Mammary epithelial cell (primary cell): ENCODE results near the gene CUX1.
"Not testable (repeated sequence)": the region's sequence is repeated elsewhere in the genome, so short reads cannot be mapped to it uniquely, and the experiment has no call there.

Experiments used
- CTCF ChIP-seq, 2 donors: IDR thresholded peaks in 1 of 2; conservative IDR thresholded peaks in 1 of 2; 2 replicates each; pipeline ENCODE4 v1.5.1; 2011 to 2012; ENCODE audit warnings: inconsistent platforms in 2 of 2, low read length in 2 of 2, mild to moderate bottlenecking in 2 of 2, control low read depth in 1 of 2, low read depth in 1 of 2; ENCODE audit not compliant: insufficient read depth in 1 of 2; ENCODE audit errors: extremely low read depth in 1 of 2
- EZH2 ChIP-seq: IDR thresholded peaks from 2 replicates; pipeline ENCODE4 v1.6.1; 2012; ENCODE audit warnings: low read length, inconsistent platforms, borderline replicate concordance

GRCh38 chr7:102042796-102043195, 225.4 kb downstream of the CUX1 start:
- not testable (repeated sequence) for TF ChIP-seq CTCF (conservative IDR thresholded peaks at IDR 0.05 in 1 of 2, IDR thresholded peaks at IDR 0.05 in 1 of 2; ENCODE audit: extremely low read depth in 1 of 2, insufficient read depth in 1 of 2, low read depth in 1 of 2, low read length in 2 of 2); EZH2
